Keratinocyte (primary cell): Measurements from ENCODE around the gene OSGEP. TPM values are rescaled to one million over a fixed set of nuclear protein-coding genes. Genes with fewer than 3 reads are reported as not detected.

Experiments
- DNase-seq: peaks from one replicate; pipeline ENCODE4 v3.0.0-alpha.2; 2011; ENCODE audit warnings: low read depth, missing footprints, low spot score
- FAIRE-seq: peaks from 2 replicates; lab custom pipeline; 2011; peaks lifted over from hg19 to GRCh38; lab: Jason Lieb, UNC
- H2AFZ ChIP-seq: 2 replicates; pipeline ENCODE4 v1.6.0; 2012; ENCODE audit warnings: low read length, control low read depth, inconsistent platforms; ENCODE audit not compliant: control insufficient read depth
- H3K27ac ChIP-seq: 2 replicates; pipeline ENCODE4 v1.5.1; 2011; ENCODE audit warnings: low read length; ENCODE audit not compliant: control insufficient read depth, insufficient read depth
- H3K27me3 ChIP-seq: 3 replicates; pipeline ENCODE4 v1.6.0; 2011; ENCODE audit warnings: low read length; ENCODE audit not compliant: control insufficient read depth, insufficient read depth; ENCODE audit errors: extremely low read depth
- H3K36me3 ChIP-seq, 2 experiments: 2 replicates in 1 of 2; 3 replicates in 1 of 2; pipeline ENCODE4 v1.5.1; 2011; ENCODE audit warnings: low read length in 2 of 2, mild to moderate bottlenecking in 1 of 2; ENCODE audit not compliant: control insufficient read depth in 2 of 2, insufficient read depth in 2 of 2; ENCODE audit errors: extremely low read depth in 1 of 2
- H3K4me1 ChIP-seq: 3 replicates; pipeline ENCODE4 v1.5.1; 2011; ENCODE audit warnings: low read length; ENCODE audit not compliant: control insufficient read depth, insufficient read depth; ENCODE audit errors: extremely low read depth
- H3K4me2 ChIP-seq: 3 replicates; pipeline ENCODE4 v1.6.0; 2011; ENCODE audit warnings: low read depth, low read length; ENCODE audit not compliant: control insufficient read depth, insufficient read depth; ENCODE audit errors: extremely low read depth
- H3K4me3 ChIP-seq, 3 experiments: fragments of 200-600 bp in 1 of 3; sonication (generic) in 1 of 3; 2 replicates in 2 of 3; 3 replicates in 1 of 3; pipeline ENCODE4 v1.5.1; 2011 to 2016; ENCODE audit warnings: low read length in 3 of 3, mild to moderate bottlenecking in 3 of 3, control low read depth in 2 of 3, inconsistent platforms in 1 of 3, low read depth in 1 of 3, mixed read lengths in 1 of 3, mixed run types in 1 of 3, moderate library complexity in 1 of 3; ENCODE audit not compliant: control insufficient read depth in 2 of 3, insufficient read depth in 2 of 3; ENCODE audit errors: extremely low read depth in 1 of 3
- H3K79me2 ChIP-seq: 2 replicates; pipeline ENCODE4 v1.6.0; 2012; ENCODE audit warnings: low read length; ENCODE audit not compliant: control insufficient read depth, insufficient read depth
- H3K9ac ChIP-seq: 3 replicates; pipeline ENCODE4 v1.6.0; 2011; ENCODE audit warnings: low read length; ENCODE audit not compliant: control insufficient read depth, insufficient read depth; ENCODE audit errors: extremely low read depth
- H3K9me1 ChIP-seq: 3 replicates; pipeline ENCODE4 v1.6.0; 2011; ENCODE audit warnings: low read length; ENCODE audit not compliant: control insufficient read depth, insufficient read depth; ENCODE audit errors: extremely low read depth
- H3K9me3 ChIP-seq: 2 replicates; pipeline ENCODE4 v1.5.1; 2012; ENCODE audit warnings: low read depth, low read length; ENCODE audit not compliant: control insufficient read depth
- H4K20me1 ChIP-seq: 3 replicates; pipeline ENCODE4 v1.6.0; 2011; ENCODE audit warnings: low read length; ENCODE audit not compliant: control insufficient read depth, insufficient read depth; ENCODE audit errors: extremely low read depth
- EZH2 ChIP-seq: IDR thresholded peaks from one replicate; pipeline ENCODE4 v1.6.1; 2012; ENCODE audit warnings: inconsistent platforms, mild to moderate bottlenecking, low read length, moderate library complexity
- dilution Hi-C: fragments of 300-500 bp; cut with MboI; formaldehyde crosslinking; loops from one replicate; pipeline ENCODE4 v1.7.0; 2020; ENCODE audit warnings: low sequenced_read_pairs; ENCODE audit not compliant: extremely low pct_ligation_motif_present
- polyA plus RNA-seq, 5 experiments: library from polyadenylated mRNA; depleted of rRNA in 3 of 5; stranded (reverse) in 3 of 5; stranded (forward) in 1 of 5; unstranded in 1 of 5; fragments of >200 nt; gene quantifications; 1 replicate in 1 of 5; 2 replicates in 3 of 5; 3 replicates in 1 of 5; pipeline versions ENCODE4 v1.2.1 to v1.2.3, GENCODE V29; 2011 to 2012; ENCODE audit warnings: missing spikeins in 2 of 5, low read depth in 1 of 5, low replicate concordance in 1 of 5
- TF ChIP-seq, protein P1 (sequence below), 3 experiments: IDR thresholded peaks in 1 of 3; conservative IDR thresholded peaks in 1 of 3; optimal IDR thresholded peaks in 1 of 3; 2 replicates in 2 of 3; 3 replicates in 1 of 3; pipeline versions ENCODE3 to v1.5.1; 2011; ENCODE audit warnings: low read length in 3 of 3, mild to moderate bottlenecking in 3 of 3, moderate library complexity in 2 of 3, control low read depth in 1 of 3, inconsistent platforms in 1 of 3; ENCODE audit not compliant: insufficient read depth in 2 of 3; ENCODE audit errors: extremely low read depth in 1 of 3

OSGEP gene
- polyA plus RNA-seq, 1 donor (not counting 4 experiments of a cell fraction or from before 2014, with no cell fraction given) = 34.5 TPM

DNA sequence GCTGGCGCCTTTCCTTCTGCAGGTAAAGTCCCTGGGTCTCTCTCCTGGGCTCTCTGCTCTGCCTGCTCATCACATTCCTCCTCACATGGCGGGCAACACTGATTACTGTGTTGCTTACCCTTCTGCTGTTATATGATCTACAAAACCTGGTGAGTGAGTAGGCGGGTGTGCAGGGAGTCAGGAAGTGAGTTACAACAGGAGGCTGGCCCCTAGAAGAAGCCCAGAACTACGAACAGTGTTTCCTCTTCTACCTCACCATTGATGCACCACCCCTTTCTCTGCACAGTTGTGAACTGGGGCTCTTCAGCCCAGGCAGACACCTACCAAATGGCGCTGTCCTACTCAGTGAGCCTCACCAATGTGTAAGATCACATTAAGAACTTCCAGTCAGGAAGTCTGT, 13.7 kb downstream of the OSGEP start:
- Histone ChIP-seq H4K20me1 (no peaks in the 10 kb centered on the region), H3K4me1 (no peaks in the 10 kb centered on the region), H3K4me2 (no peak overlapping the region), H3K4me3 (no peak overlapping the region), H3K9me3 (no peaks in the 10 kb centered on the region), H3K27ac (no peak overlapping the region), H2AFZ (no peak overlapping the region), H3K79me2 (no peaks in the 10 kb centered on the region), H3K9ac (no peak overlapping the region), H3K9me1 (no peaks in the 10 kb centered on the region), H3K27me3 (peaks cover 4% of the 10 kb centered on the region), H3K36me3 (peaks cover 0 to 3% of the 10 kb centered on the region in 2 experiments)
- no peak for DNase-seq
- TF ChIP-seq EZH2 = no peak
- TF ChIP-seq, protein P1, sequence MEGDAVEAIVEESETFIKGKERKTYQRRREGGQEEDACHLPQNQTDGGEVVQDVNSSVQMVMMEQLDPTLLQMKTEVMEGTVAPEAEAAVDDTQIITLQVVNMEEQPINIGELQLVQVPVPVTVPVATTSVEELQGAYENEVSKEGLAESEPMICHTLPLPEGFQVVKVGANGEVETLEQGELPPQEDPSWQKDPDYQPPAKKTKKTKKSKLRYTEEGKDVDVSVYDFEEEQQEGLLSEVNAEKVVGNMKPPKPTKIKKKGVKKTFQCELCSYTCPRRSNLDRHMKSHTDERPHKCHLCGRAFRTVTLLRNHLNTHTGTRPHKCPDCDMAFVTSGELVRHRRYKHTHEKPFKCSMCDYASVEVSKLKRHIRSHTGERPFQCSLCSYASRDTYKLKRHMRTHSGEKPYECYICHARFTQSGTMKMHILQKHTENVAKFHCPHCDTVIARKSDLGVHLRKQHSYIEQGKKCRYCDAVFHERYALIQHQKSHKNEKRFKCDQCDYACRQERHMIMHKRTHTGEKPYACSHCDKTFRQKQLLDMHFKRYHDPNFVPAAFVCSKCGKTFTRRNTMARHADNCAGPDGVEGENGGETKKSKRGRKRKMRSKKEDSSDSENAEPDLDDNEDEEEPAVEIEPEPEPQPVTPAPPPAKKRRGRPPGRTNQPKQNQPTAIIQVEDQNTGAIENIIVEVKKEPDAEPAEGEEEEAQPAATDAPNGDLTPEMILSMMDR (optimal IDR thresholded peaks at IDR 0.05 in 1 of 3, IDR thresholded peaks at IDR 0.05 in 1 of 3, conservative IDR thresholded peaks at IDR 0.05 in 1 of 3; ENCODE audit: extremely low read depth in 1 of 3, insufficient read depth in 2 of 3, low read length in 3 of 3) = peak in 1 of 3 experiments; percentile 8
- dilution Hi-C loops = no loop called here
- FAIRE-seq = no peak

GRCh38 chr14:20440465-20440864, 14.1 kb downstream of the OSGEP start:
- no peak overlapping the region for H3K4me3 ChIP-seq
- peaks cover 8% of the 10 kb centered on the region for H3K27me3 ChIP-seq
- dilution Hi-C loops = no loop called here
- FAIRE-seq (no peak), DNase-seq (no peak)
- H2AFZ ChIP-seq = no peak overlapping the region
- no peak overlapping the region for H3K27ac ChIP-seq
- H3K79me2 ChIP-seq = no peaks in the 10 kb centered on the region
- H3K36me3 ChIP-seq = peaks cover 0 to 1% of the 10 kb centered on the region in 2 experiments
- no peak overlapping the region for H3K9ac ChIP-seq
- H4K20me1 ChIP-seq = no peaks in the 10 kb centered on the region
- no peaks in the 10 kb centered on the region for H3K9me1 ChIP-seq
- TF ChIP-seq, protein P1 (optimal IDR thresholded peaks at IDR 0.05 in 1 of 3, IDR thresholded peaks at IDR 0.05 in 1 of 3, conservative IDR thresholded peaks at IDR 0.05 in 1 of 3; ENCODE audit: extremely low read depth in 1 of 3, insufficient read depth in 2 of 3, low read length in 3 of 3) = no peak
- TF ChIP-seq EZH2 = no peak
- no peak overlapping the region for H3K4me2 ChIP-seq
- no peaks in the 10 kb centered on the region for H3K4me1 ChIP-seq
- H3K9me3 ChIP-seq = no peaks in the 10 kb centered on the region
